ENCODE measurements around the gene GPR39. TPM values are rescaled to one million over a fixed set of nuclear protein-coding genes. Genes with fewer than 3 reads are reported as not detected.
A peak's percentile ranks its signal among the peaks of the same experiment; 100 is the strongest.

GPR39 gene
- polyA plus RNA-seq, 1 donor, result 3.3 TPM

- DNase-seq, result no peak
Observed at GRCh38 chr2:132412021-132412420, 4.6 kb upstream of the GPR39 start.

- DNase-seq, result no peak
Observed at GRCh38 chr2:132414081-132414480, 2.5 kb upstream of the GPR39 start.

- DNase-seq, result no peak
Observed at GRCh38 chr2:132415256-132415914, 1.2 kb upstream of the GPR39 start.

- peak; percentile 77 for DNase-seq
Observed at GRCh38 chr2:132415915-132416722, 486 bp upstream of the GPR39 start.

GRCh38 chr2:132417430-132418035 is 928 bp downstream of the GPR39 start:
- no peak for DNase-seq

- no peak for DNase-seq
Observed at GRCh38 chr2:132419235-132419634, 2.6 kb downstream of the GPR39 start.

GRCh38 chr2:132419941-132420340 is 3.3 kb downstream of the GPR39 start:
- no peak for DNase-seq

- no peak for DNase-seq
Observed at GRCh38 chr2:132420816-132421805, 4.5 kb downstream of the GPR39 start.

- no peak for DNase-seq
Observed at GRCh38 chr2:132422736-132423135, 6.1 kb downstream of the GPR39 start.

- DNase-seq, result no peak
Observed at GRCh38 chr2:132424526-132425121, 8.0 kb downstream of the GPR39 start.

- no peak for DNase-seq
Observed at GRCh38 chr2:132426033-132426432, 9.4 kb downstream of the GPR39 start.

GRCh38 chr2:132426656-132427055 is 10.1 kb downstream of the GPR39 start:
- DNase-seq, result no peak

- DNase-seq, result no peak
Observed at GRCh38 chr2:132429351-132429750, 12.7 kb downstream of the GPR39 start.

- DNase-seq, result no peak
Observed at GRCh38 chr2:132429941-132430573, 13.5 kb downstream of the GPR39 start.

- DNase-seq, result no peak
Observed at GRCh38 chr2:132430895-132431294, 14.3 kb downstream of the GPR39 start.

GRCh38 chr2:132437852-132438669 is 21.5 kb downstream of the GPR39 start:
- DNase-seq, result no peak

GRCh38 chr2:132438691-132439090 is 22.1 kb downstream of the GPR39 start:
- DNase-seq, result no peak

GRCh38 chr2:132439703-132440398 is 23.2 kb downstream of the GPR39 start:
- no peak for DNase-seq

- no peak for DNase-seq
Observed at GRCh38 chr2:132441051-132441450, 24.4 kb downstream of the GPR39 start.

- DNase-seq, result no peak
Observed at GRCh38 chr2:132442278-132442677, 25.7 kb downstream of the GPR39 start.

Data from left kidney (tissue), 2 donors.